GM12872 (cell line): ENCODE measurements around the gene DRAP1.

Experiments used
- TF ChIP-seq, protein P1 (sequence below): IDR thresholded peaks from 3 replicates; pipeline ENCODE4 v1.5.1; 2011; ENCODE audit warnings: low read depth, mild to moderate bottlenecking, low read length, moderate library complexity; ENCODE audit not compliant: insufficient read depth

The DRAP1 gene

DNA sequence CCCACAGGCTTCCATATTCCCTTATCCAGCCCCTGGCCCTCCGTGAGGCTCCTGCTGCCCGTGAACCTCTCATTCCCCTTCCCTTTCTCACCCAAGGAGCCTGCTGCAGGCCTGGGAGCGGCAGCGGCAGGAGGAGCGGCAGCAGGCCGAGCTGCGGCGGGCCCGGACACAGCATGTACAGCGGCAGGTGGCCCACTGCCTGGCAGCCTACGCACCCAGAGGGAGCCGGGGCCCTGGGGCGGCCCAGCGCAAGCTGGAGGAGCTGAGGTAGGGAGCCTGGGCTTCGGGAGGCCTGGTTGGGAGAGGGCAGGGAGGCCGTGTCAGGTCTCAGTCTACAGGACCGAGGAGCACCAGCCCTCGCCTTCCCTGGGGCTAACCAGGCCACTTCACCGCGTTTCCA, 34.2 kb downstream of the DRAP1 start:
- TF ChIP-seq, protein P1, sequence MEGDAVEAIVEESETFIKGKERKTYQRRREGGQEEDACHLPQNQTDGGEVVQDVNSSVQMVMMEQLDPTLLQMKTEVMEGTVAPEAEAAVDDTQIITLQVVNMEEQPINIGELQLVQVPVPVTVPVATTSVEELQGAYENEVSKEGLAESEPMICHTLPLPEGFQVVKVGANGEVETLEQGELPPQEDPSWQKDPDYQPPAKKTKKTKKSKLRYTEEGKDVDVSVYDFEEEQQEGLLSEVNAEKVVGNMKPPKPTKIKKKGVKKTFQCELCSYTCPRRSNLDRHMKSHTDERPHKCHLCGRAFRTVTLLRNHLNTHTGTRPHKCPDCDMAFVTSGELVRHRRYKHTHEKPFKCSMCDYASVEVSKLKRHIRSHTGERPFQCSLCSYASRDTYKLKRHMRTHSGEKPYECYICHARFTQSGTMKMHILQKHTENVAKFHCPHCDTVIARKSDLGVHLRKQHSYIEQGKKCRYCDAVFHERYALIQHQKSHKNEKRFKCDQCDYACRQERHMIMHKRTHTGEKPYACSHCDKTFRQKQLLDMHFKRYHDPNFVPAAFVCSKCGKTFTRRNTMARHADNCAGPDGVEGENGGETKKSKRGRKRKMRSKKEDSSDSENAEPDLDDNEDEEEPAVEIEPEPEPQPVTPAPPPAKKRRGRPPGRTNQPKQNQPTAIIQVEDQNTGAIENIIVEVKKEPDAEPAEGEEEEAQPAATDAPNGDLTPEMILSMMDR: no peak

DNA sequence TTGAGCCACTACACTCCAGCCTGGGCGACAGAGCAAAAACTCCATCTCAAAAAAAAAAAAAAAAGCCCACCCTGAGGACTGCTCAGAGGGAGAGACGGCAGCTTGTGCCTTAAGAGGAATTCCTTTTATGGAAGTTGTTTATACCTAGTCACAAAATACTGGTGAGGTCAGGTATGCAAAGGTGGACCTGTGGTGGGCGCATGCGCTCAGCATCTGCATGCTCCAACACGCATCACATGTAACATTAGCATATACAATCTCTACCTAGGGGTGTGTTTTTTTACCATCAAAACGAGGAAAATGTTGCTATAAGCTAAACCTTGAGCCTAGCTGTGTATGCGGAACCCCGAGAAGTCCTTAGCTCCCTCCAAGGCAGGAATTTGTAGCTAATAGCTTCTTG, 35.5 kb downstream of the DRAP1 start:
- TF ChIP-seq, protein P1: no peak

DNA sequence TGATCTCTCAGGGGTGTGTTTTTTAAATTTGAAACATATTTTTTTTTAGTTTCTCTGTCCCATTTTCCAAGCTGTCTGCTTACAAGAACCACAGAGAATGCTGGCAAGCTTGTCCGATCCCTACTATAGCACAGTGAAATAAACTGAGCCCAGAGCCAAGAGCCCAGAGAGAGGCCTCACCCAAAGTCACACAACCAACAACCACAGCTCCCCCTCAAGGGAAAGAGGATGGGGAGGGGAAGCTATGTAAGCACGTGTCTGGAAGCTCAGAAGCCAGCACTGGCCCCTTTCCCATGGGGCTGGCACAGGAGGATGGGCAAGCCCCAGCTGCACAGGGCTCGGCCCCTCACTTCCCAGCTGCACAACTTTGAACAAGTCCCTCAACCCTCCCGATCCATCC, 39.1 kb downstream of the DRAP1 start:
- TF ChIP-seq, protein P1: no peak

DNA sequence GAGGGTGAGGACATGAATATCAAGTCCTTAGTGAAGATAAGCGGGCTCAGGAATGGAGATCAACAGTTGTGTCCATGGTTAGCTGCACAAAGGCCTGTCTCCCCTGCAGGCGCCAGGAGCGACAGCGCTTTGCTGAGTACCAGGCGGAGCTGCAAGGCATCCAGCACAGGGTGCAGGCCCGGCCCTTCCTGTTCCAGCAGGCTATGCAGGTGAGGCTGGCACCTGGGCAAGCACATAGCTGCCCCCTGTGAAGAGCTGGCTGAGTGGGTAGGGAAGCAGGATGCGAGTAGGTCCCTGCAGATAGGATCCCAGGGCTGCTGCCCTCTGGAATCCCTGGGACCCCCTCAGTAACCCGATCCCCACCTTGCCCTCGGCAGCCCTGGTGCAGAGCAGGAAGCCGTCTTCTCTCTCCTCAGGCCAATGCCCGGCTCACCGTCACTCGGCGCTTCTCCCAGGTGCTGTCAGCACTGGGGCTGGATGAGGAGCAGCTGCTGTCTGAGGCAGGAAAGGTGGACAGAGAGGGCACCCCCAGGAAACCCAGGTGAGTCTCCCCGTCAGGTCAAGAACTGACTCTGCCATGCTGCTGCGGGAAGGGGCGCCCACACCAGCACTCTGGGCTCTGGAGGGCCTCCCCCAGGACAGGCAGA, 39.7 kb downstream of the DRAP1 start:
- TF ChIP-seq, protein P1: no peak

DNA sequence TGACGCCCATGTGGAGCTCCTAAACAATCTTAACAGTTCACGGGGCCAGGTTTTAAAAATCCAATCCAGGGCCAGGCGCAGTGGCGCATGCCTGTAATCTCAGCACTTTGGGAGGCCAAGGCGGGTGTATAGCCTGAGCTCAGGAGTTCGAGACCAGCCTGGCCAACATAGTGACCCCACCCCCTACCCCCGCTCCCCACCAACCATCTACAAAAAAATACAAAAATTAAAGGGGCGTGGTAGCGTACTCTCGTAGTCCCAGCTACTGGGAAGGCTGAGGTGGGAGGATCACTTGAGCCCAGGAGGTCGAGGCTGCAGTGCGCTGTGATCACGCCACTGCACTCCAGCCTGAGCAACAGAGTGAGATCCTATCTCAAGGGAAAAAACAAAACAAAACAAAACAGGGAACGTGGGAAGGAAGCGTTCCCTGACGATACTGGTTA, 41.6 kb downstream of the DRAP1 start:
- TF ChIP-seq, protein P1: no peak

DNA sequence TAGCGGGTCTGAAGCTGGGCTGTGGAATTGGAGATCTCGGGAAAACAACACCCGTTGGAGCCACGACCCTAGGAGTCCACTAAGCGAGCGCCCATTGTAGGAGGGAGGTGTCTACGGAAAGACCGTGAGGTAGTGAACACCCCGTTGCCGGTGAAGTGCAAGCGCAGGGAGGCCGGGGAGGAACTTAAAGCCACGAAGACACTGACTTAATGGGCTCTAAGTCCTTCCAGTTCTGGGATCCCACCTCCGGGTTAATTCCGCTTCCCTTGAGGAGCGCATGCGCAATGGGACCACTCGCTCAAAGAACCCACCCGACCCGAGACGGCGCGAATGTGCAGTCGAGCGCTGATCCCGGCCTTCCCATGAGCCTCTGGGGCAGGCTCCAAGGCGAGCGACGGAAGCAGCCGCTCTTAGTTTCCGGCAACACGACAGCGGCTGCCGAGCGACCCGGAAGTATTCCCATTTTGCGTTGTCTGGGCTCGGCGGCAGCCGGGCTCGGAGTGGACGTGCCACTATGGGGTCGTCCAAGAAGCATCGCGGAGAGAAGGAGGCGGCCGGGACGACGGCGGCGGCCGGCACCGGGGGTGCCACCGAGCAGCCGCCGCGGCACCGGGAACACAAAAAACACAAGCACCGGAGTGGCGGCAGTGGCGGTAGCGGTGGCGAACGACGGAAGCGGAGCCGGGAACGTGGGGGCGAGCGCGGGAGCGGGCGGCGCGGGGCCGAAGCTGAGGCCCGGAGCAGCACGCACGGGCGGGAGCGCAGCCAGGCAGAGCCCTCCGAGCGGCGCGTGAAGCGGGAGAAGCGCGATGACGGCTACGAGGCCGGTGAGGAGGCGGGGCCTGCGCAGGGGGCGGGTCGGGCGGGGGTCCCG, 42.3 kb downstream of the DRAP1 start, which contains the start of gene SART1:
TSS of gene SART1 (plus strand) at position 468 of the 874 bp plus-strand sequence. CDS start at position 515, 47 bp downstream.
- TF ChIP-seq, protein P1: no peak

DNA sequence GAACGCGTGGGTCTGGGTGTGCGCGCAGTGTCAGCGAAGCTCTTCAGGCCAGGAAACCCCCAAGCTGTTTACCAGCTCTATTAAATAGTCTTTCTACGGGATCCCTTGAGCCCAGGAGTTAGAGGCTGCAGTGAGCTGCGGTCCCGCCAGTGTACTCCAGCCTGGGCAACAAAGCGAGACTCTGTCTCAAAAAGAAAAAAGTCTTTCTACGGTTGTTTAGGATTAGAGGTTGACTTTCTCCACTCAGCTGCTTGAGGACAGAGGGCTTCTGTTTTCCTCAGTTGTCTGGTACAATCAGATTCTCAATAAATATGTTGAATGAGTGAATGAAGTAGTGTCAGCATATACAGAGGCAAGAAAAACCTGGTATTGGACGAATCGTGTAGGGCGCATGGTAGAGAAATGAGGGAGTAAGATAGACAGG, 42.9 kb downstream of the DRAP1 start:
- TF ChIP-seq, protein P1: no peak
